GM12872 (cell line): ENCODE data around the gene FYCO1.

Source experiments
- TF ChIP-seq, protein P1 (sequence below): IDR thresholded peaks from 3 replicates; pipeline ENCODE4 v1.5.1; 2011; ENCODE audit warnings: low read depth, mild to moderate bottlenecking, low read length, moderate library complexity; ENCODE audit not compliant: insufficient read depth

FYCO1 gene

DNA sequence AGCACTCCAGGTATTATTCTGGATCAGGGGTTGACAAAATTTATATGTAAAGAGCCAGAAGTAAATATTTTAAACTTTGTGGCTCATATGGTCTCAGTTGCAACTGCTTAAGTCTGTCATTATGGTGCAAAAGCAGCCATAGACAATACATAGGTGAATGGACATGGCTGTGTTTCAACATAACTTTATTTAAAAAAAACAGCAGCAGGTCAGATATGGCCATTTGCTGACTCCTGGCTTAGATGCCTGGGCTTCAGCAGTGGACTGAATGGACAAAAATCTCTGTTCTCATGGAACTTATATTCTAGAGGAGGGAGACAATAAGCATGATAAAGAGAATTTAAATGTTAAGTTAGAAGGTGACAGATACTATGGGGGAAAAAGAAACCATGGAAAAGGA, 11.7 kb upstream of the FYCO1 start:
- TF ChIP-seq, protein P1, sequence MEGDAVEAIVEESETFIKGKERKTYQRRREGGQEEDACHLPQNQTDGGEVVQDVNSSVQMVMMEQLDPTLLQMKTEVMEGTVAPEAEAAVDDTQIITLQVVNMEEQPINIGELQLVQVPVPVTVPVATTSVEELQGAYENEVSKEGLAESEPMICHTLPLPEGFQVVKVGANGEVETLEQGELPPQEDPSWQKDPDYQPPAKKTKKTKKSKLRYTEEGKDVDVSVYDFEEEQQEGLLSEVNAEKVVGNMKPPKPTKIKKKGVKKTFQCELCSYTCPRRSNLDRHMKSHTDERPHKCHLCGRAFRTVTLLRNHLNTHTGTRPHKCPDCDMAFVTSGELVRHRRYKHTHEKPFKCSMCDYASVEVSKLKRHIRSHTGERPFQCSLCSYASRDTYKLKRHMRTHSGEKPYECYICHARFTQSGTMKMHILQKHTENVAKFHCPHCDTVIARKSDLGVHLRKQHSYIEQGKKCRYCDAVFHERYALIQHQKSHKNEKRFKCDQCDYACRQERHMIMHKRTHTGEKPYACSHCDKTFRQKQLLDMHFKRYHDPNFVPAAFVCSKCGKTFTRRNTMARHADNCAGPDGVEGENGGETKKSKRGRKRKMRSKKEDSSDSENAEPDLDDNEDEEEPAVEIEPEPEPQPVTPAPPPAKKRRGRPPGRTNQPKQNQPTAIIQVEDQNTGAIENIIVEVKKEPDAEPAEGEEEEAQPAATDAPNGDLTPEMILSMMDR = no peak

DNA sequence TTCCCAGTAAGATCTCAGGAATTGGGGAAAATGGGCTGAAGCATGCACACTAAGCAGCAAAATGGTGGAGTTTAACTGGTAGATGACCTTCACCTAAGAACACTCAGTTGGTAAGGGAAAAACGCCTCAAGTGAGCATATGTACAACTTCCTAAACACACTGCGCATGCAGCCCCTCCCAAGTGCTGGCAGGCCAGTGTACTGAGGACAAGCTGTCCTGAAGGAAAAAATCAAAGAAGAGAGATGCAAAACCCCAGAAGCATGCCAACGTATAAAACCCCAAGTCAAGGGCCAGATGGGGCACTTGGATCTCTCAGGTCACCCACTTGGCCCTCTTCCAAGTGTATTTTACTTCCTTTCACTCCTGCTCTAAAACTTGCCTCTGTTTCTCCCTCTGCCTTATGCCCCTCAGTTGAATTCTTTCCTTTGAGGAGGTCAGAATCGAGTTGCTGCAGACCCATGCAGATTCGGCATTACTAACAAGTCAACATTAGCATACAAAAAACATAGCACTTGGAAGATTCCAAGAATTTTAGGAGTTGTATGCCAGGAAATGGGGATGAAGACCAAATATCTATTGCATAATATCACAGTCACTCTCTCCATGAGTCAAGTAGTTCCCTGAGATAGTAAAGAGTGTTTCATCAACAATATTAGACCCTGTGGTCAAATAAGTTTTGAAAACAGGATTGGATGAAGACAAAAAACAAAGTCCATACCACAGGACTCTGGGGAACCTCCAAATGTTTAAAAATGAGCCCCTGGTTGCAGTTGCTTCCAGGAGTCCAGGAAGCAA, 10.8 kb upstream of the FYCO1 start:
- TF ChIP-seq, protein P1 = no peak

DNA sequence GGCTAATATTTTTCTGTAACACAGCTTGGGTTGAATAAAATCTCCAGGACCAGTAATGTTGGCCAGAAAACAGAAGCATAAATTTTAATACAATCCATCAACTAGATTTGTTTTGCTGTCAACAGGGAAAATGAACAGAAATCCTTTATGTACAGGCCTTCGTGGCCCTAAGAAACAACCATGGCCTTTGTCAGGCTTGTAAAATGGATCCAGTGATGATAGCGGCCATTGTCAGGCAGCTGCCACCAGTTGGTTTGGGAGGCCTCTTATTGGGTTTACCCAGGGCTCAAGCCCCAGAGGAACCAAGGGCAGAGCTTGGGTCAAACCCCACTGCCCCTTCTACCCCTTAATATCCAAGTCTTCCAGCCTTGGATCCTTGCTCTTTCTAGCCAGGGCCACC, 5.6 kb upstream of the FYCO1 start:
- TF ChIP-seq, protein P1 = no peak

DNA sequence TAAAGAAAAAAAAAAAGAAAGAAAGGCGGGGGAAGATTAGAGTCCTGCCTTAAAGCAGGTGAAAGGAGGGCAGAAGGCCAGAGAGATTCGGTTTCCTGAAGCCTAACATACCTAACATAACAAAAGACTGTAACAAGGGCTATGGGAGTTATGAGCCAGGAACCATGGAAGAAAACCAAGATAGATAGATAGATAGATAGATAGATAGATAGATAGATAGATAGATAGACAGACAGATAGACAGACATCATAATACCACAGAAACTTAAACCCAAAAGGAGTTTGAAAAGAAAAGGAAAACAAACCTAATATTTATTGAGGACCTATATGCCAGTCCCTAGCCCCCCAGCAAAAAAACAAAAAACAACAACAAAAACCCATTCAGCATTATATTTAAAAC, 2.3 kb upstream of the FYCO1 start:
- TF ChIP-seq, protein P1 = no peak

DNA sequence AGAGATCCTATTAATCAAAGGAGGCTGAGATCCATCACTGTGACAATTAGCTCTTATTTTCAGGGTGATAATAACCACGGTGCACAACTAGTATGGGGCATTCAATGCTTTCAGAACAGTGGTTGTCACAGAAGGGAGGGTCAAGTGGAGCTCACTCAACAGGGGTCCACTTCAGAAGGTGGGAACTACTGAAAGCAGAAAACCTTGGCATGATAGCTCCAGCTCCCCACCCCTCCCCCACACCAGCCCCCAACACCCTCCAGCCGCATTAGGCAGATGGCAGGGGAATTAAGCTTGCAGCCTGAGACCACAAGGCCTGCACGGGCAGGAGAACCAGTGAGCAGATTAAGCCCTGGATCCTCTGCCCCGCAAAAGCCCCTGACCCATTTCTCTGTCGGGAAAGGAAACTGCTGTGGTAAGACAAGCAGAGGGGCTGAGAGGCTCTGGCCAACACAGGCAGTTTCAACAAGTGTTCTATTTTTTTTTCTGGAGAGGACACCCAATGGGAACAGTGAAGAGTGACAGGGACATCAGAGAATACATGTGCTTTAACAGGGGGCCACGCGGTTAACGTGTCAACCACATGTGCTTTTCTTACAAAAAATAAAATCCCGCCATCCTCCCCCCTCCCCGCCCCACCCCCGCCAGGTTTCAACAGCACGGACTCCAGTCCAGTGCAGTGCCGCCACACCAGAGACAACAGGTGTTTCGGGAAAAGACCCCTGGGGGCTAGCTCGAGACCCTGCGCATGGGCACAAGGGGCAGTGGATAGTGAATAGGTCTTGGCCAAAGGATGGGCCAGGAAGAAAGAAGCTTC, 997 bp downstream of the FYCO1 start:
- TF ChIP-seq, protein P1 = no peak

DNA sequence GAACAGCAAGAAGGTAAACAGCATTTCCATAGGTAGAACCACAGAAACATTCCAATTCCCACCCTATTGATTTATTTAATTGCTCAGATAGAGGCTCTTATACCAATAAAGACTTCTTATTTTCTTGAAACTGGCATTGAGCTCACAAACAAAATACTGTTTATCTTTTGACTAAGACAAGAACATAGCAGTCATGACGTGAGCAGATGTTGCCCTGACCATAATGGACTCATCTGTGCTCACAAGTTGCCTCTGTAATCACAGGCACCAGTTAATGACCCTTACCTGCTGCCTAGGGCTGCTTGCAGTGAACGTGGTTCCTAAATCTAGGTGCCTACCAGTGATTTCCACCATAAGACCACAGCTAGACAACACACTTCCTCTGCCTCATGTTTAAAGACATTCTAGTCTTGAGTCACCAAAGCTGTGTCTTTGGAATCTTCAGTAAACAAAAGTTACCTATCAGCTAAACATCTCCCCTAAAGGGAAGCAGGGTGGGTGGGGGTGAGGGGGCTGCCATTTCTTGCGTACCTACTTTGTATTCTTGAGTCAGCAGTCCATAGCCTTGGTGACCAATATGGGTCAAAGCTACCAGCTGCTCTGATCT, 2.1 kb downstream of the FYCO1 start:
- TF ChIP-seq, protein P1 = no peak

DNA sequence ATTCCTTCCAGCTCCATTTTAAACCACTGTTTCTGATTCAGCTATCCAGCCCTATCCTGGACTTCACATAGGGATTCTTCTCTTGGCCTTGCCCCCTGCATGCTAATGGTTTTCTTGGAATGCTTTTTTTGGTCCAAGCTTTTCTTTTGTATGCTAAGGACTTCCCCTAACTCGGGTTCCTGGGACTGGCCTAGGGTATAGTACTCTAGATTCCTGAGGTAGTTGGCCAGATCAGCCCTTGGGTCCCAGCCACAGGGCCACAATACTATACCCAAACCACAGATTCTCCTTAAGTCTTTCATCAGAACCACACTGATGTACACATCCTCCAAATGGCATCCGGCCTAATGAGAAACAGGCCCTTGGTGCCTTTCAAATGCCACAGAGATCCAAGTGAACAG, 2.8 kb downstream of the FYCO1 start:
- TF ChIP-seq, protein P1 = no peak
